ENCODE measurements around the gene CSAD. TPM values are rescaled to one million over a fixed set of nuclear protein-coding genes. Genes with fewer than 3 reads are reported as not detected.
A peak's percentile ranks its signal among the peaks of the same experiment; 100 is the strongest.

Gene CSAD
- total and polyA plus RNA-seq, 2 of the 13 experiments (the other 11 are each of a cell fraction or from before 2014, with no cell fraction given), result 7.2 to 23.5 TPM

DNA sequence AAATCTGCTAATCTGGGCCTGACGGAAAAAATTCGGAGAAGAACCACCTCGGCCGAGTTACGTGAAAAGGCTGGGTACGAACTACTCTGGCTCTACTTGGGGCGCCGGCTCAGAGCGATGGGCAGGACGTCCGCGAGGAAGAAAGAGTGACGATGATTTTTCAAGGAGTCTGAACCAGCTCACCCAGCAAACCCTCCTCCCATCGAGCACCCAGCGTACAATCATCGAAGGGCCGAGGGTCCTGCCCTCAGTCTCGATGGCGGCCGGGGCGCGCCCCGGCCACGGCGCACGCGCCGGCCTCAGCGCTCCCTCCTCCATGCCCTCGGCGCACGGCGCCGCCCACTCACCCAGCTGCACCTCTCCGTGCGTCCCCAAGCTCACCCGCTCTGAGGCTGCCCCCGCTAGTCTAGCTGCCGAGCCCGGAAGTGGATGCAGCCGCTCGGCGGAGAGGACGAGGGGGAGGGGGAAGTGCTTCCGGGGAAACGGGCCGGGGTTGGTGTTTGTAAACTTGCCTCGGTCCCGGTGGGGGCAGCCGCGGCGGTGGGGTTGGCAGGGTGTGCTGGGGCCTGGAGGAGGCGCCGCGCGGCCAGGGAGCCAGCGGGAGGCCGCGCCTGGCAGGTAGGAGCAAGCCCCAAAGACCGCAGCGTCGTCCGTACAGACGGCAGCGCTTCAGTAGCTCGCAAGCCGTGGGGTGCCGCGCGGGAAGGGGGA, at the start of gene CSAD, which contains the start of gene ZNF740 (continued):
- TF ChIP-seq, protein P1, sequence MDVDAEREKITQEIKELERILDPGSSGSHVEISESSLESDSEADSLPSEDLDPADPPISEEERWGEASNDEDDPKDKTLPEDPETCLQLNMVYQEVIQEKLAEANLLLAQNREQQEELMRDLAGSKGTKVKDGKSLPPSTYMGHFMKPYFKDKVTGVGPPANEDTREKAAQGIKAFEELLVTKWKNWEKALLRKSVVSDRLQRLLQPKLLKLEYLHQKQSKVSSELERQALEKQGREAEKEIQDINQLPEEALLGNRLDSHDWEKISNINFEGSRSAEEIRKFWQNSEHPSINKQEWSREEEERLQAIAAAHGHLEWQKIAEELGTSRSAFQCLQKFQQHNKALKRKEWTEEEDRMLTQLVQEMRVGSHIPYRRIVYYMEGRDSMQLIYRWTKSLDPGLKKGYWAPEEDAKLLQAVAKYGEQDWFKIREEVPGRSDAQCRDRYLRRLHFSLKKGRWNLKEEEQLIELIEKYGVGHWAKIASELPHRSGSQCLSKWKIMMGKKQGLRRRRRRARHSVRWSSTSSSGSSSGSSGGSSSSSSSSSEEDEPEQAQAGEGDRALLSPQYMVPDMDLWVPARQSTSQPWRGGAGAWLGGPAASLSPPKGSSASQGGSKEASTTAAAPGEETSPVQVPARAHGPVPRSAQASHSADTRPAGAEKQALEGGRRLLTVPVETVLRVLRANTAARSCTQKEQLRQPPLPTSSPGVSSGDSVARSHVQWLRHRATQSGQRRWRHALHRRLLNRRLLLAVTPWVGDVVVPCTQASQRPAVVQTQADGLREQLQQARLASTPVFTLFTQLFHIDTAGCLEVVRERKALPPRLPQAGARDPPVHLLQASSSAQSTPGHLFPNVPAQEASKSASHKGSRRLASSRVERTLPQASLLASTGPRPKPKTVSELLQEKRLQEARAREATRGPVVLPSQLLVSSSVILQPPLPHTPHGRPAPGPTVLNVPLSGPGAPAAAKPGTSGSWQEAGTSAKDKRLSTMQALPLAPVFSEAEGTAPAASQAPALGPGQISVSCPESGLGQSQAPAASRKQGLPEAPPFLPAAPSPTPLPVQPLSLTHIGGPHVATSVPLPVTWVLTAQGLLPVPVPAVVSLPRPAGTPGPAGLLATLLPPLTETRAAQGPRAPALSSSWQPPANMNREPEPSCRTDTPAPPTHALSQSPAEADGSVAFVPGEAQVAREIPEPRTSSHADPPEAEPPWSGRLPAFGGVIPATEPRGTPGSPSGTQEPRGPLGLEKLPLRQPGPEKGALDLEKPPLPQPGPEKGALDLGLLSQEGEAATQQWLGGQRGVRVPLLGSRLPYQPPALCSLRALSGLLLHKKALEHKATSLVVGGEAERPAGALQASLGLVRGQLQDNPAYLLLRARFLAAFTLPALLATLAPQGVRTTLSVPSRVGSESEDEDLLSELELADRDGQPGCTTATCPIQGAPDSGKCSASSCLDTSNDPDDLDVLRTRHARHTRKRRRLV (CRISPR knock-in tag; IDR thresholded peaks at IDR 0.05), result no peak
- TF ChIP-seq KDM5A (IDR thresholded peaks at IDR 0.05; ENCODE audit: borderline replicate concordance, low read length), result peak; percentile 75; the same call in 1 of the 2 replicates
- no peak; the same call in 1 of the 2 replicates for TF ChIP-seq TOE1 (CRISPR knock-in tag; IDR thresholded peaks at IDR 0.05)
- TF ChIP-seq, protein P2, sequence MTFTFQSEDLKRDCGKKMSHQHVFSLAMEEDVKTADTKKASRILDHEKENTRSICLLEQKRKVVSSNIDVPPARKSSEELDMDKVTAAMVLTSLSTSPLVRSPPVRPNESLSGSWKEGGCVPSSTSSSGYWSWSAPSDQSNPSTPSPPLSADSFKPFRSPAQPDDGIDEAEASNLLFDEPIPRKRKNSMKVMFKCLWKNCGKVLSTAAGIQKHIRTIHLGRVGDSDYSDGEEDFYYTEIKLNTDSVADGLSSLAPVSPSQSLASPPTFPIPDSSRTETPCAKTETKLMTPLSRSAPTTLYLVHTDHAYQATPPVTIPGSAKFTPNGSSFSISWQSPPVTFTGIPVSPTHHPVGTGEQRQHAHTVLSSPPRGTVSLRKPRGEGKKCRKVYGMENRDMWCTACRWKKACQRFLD (CRISPR knock-in tag; IDR thresholded peaks at IDR 0.05; ENCODE audit: borderline replicate concordance), result no peak
- 0 out of 2 replicates have a peak, but pooled peaks have one; percentile 21 for TF ChIP-seq ZFP36L1 (CRISPR knock-in tag; IDR thresholded peaks at IDR 0.05)
- TF ChIP-seq ZNF577 (CRISPR knock-in tag; IDR thresholded peaks at IDR 0.05; ENCODE audit: borderline replicate concordance, low read depth), result peak; percentile 50; the same call in 1 of the 2 replicates
- no peak for TF ChIP-seq ZNF850 (CRISPR knock-in tag; conservative IDR thresholded peaks at IDR 0.05)
- peak; percentile 99 for TF ChIP-seq YY1 (IDR thresholded peaks at IDR 0.05; ENCODE audit: insufficient read depth, insufficient replicate concordance, low read depth, low read length)
- TF ChIP-seq GATAD2A (CRISPR knock-in tag; IDR thresholded peaks at IDR 0.05), result peak; percentile 65; the same call in 1 of the 2 replicates
- 0 out of 2 replicates have a peak, but pooled peaks have one; percentile 74 for TF ChIP-seq ZC3H13 (CRISPR knock-in tag; IDR thresholded peaks at IDR 0.05)
- TF ChIP-seq, protein P3, sequence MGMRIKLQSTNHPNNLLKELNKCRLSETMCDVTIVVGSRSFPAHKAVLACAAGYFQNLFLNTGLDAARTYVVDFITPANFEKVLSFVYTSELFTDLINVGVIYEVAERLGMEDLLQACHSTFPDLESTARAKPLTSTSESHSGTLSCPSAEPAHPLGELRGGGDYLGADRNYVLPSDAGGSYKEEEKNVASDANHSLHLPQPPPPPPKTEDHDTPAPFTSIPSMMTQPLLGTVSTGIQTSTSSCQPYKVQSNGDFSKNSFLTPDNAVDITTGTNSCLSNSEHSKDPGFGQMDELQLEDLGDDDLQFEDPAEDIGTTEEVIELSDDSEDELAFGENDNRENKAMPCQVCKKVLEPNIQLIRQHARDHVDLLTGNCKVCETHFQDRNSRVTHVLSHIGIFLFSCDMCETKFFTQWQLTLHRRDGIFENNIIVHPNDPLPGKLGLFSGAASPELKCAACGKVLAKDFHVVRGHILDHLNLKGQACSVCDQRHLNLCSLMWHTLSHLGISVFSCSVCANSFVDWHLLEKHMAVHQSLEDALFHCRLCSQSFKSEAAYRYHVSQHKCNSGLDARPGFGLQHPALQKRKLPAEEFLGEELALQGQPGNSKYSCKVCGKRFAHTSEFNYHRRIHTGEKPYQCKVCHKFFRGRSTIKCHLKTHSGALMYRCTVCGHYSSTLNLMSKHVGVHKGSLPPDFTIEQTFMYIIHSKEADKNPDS (CRISPR knock-in tag; IDR thresholded peaks at IDR 0.05), result 0 out of 2 replicates have a peak, but pooled peaks have one; percentile 6
- TF ChIP-seq GTF2F1 (IDR thresholded peaks at IDR 0.05; ENCODE audit: low read length), result no peak
- peak; percentile 22 for TF ChIP-seq PTBP1 (IDR thresholded peaks at IDR 0.05; ENCODE audit: low read depth, low read length, poor library complexity, severe bottlenecking)
- TF ChIP-seq MXI1 (IDR thresholded peaks at IDR 0.05; ENCODE audit: borderline replicate concordance, low read depth, low read length), result peak; percentile 91; the same call in 2 of the 3 replicates
- TF ChIP-seq HDAC1 (CRISPR knock-in tag; IDR thresholded peaks at IDR 0.05), result no peak; the same call in none of the 2 replicates
- no peak; the same call in 1 of the 2 replicates for TF ChIP-seq CREM (IDR thresholded peaks at IDR 0.05)
- TF ChIP-seq CREM (CRISPR knock-in tag; IDR thresholded peaks at IDR 0.05), result no peak
- no peak for TF ChIP-seq KLF9 (CRISPR knock-in tag; IDR thresholded peaks at IDR 0.05; ENCODE audit: low read depth)
- peak; percentile 7; the same call in 1 of the 2 replicates for TF ChIP-seq HES4 (CRISPR knock-in tag; IDR thresholded peaks at IDR 0.05; ENCODE audit: borderline replicate concordance)
- TF ChIP-seq ZNF335 (CRISPR knock-in tag; IDR thresholded peaks at IDR 0.05), result peak; percentile 60; the same call in 1 of the 2 replicates
- no peak for TF ChIP-seq ZFYVE20 (CRISPR knock-in tag; IDR thresholded peaks at IDR 0.05; ENCODE audit: borderline replicate concordance, low read depth)
- no peak for TF ChIP-seq RFX5 (IDR thresholded peaks at IDR 0.05; ENCODE audit: low read depth, low read length)

Measured in HepG2 (cell line).